A673 (cell line): ENCODE measurements around the gene STIM1. TPM values are rescaled to one million over a fixed set of nuclear protein-coding genes. Genes with fewer than 3 reads are reported as not detected.

ENCODE experiments used
- BruUV-seq: library from RNA; stranded (reverse); fragments of 400-500 nt; replicated peaks from 2 replicates; lab custom pipeline; 2021; lab: Mats Ljungman, UMichigan
- CTCF ChIA-PET: fragments of 300-600 bp; sonication (Branson Sonifier 250); formaldehyde crosslinking; loops from one replicate; lab custom pipeline; 2022; ENCODE audit warnings: antibody characterized with exemption; lab: Charles Lee
- POLR2A ChIA-PET: fragments of 300-600 bp; sonication (Branson Sonifier 250); formaldehyde crosslinking; loops from one replicate; lab custom pipeline; 2022; ENCODE audit warnings: antibody characterized with exemption; ENCODE audit not compliant: low non-redundant PET; lab: Charles Lee
- DNase-seq: peaks from one replicate; pipeline ENCODE4 v3.0.0-alpha.2; 2015; ENCODE audit warnings: low spot score
- H3K27ac ChIP-seq: fragments of 200-600 bp; sonication (generic); 2 replicates; pipeline ENCODE4 v1.5.1; 2016; ENCODE audit warnings: mixed run types, low read depth, mild to moderate bottlenecking, mixed read lengths, antibody characterized with exemption, low read length; ENCODE audit not compliant: poor library complexity, severe bottlenecking
- H3K27me3 ChIP-seq: fragments of 200-600 bp; sonication (generic); replicated peaks from 2 replicates; pipeline ENCODE4 v1.6.1; 2017; ENCODE audit warnings: mixed run types, low read depth, mild to moderate bottlenecking, mixed read lengths, antibody characterized with exemption, low read length; ENCODE audit not compliant: insufficient read depth, poor library complexity
- H3K36me3 ChIP-seq: fragments of 200-600 bp; sonication (generic); 2 replicates; pipeline ENCODE4 v1.6.1; 2016; ENCODE audit warnings: mixed run types, mild to moderate bottlenecking, mixed read lengths, antibody characterized with exemption, low read length; ENCODE audit not compliant: insufficient read depth, poor library complexity, severe bottlenecking
- H3K4me1 ChIP-seq: fragments of 200-600 bp; sonication (generic); 2 replicates; pipeline ENCODE4 v1.6.1; 2017; ENCODE audit warnings: mixed run types, mild to moderate bottlenecking, mixed read lengths, antibody characterized with exemption, low read length; ENCODE audit not compliant: insufficient read depth, poor library complexity, severe bottlenecking
- H3K4me3 ChIP-seq: fragments of 200-600 bp; sonication (generic); 2 replicates; pipeline ENCODE4 v1.5.1; 2016; ENCODE audit warnings: low read depth, mixed run types, mild to moderate bottlenecking, mixed read lengths, low read length; ENCODE audit not compliant: poor library complexity, severe bottlenecking
- H3K9me3 ChIP-seq: fragments of 200-600 bp; sonication (generic); 2 replicates; pipeline ENCODE4 v1.6.1; 2016; ENCODE audit warnings: mixed run types, low read depth, mild to moderate bottlenecking, mixed read lengths, antibody characterized with exemption, low read length; ENCODE audit not compliant: poor library complexity, severe bottlenecking
- CTCF ChIP-seq: fragments of 300-800, 200-600 bp; sonication (generic); conservative IDR thresholded peaks from 2 replicates; pipeline ENCODE4 v1.5.1; 2017; ENCODE audit warnings: low read depth, mild to moderate bottlenecking, antibody characterized with exemption, low read length, moderate library complexity, mixed read lengths
- EZH2 ChIP-seq: fragments of 200-600 bp; sonication (generic); IDR thresholded peaks from 2 replicates; pipeline ENCODE4 v1.6.1; 2017; ENCODE audit warnings: borderline replicate concordance, low read depth, mild to moderate bottlenecking, mixed read lengths, antibody characterized with exemption, low read length; ENCODE audit not compliant: poor library complexity, severe bottlenecking
- intact Hi-C: fragments of 100-400 bp; cut with micrococcal nuclease; formaldehyde crosslinking; loops from one replicate; pipeline ENCODE4 v1.10.0; 2022; ENCODE audit not compliant: unreplicated experiment
- total RNA-seq: library from RNA; stranded (reverse); gene quantifications from 2 replicates; pipeline ENCODE4 v1.2.3, GENCODE V29; 2021

STIM1 gene
- total RNA-seq, 1 experiment from 2014 or later, result 14.2 TPM

DNA sequence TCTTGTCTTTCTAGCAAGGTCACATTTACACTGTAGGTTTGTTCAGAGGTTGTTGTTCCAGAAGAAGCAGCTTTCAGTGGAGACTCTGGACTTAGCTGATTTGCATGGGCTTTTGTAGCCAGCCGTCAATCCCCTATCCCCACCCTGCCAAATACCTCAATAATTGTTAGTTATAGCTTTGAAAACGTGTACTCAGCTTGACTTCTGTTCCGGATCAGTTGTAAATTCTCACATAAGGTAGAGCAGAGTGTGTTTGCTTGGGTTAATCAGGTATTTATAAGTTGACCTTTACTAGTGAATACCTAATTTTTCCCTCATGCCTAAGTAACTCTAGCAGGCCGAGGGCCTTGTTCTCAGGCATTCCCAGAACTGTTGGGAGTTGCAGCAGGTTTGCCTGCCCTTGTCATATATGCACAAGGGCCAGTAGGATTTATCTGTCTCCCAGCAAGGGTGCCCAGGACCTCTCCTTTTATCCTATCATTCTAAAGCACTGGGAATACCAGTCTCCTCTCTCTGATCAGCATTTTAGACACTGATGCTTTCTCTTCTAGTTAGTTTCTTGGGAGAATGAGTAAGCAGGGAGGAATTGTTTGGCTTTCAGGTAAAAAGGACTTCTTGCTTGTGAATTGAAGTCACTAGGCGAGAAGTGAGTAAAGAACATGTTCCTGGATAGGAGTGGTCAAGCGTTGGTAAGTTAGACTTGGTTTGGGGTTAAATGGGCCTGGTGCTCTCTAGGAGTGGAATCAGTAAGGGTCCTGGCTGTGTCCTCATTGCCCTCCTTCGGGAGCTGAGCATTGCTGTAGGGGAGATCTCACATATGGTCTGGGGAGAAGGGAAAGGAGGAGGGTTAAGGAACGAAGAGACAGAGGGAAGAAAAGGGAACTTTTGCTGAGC, 22.1 kb downstream of the STIM1 start:
- Histone ChIP-seq H3K27me3 (no peaks in the 10 kb centered on the region), H3K27ac (no peak overlapping the region), H3K36me3 (no peaks in the 10 kb centered on the region), H3K4me3 (no peak overlapping the region), H3K9me3 (no peaks in the 10 kb centered on the region), H3K4me1 (peaks cover 12% of the 10 kb centered on the region)
- CTCF ChIA-PET, result interaction anchor here (0.6 kb wide), 1 partner anchor 902 kb away, joined by 4 read pairs; no protein-coding TSS in a partner anchor
- intact Hi-C loops, result no loop called here
- no peak for DNase-seq
- BruUV-seq, result no TSS peak
- POLR2A ChIA-PET, result no interaction called here
- TF ChIP-seq CTCF, result no peak
- no peak for TF ChIP-seq EZH2

GRCh38 chr11:3878258-3878584, 22.8 kb downstream of the STIM1 start:
- TF ChIP-seq EZH2 (no peak), CTCF (no peak)
- BruUV-seq, result no TSS peak
- no peak for DNase-seq
- Histone ChIP-seq H3K4me3 (no peak overlapping the region), H3K27ac (no peak overlapping the region), H3K36me3 (no peaks in the 10 kb centered on the region), H3K27me3 (no peaks in the 10 kb centered on the region), H3K9me3 (no peaks in the 10 kb centered on the region), H3K4me1 (peaks cover 12% of the 10 kb centered on the region)
- intact Hi-C loops, result no loop called here
- ChIA-PET CTCF (no interaction called here), POLR2A (no interaction called here)

DNA sequence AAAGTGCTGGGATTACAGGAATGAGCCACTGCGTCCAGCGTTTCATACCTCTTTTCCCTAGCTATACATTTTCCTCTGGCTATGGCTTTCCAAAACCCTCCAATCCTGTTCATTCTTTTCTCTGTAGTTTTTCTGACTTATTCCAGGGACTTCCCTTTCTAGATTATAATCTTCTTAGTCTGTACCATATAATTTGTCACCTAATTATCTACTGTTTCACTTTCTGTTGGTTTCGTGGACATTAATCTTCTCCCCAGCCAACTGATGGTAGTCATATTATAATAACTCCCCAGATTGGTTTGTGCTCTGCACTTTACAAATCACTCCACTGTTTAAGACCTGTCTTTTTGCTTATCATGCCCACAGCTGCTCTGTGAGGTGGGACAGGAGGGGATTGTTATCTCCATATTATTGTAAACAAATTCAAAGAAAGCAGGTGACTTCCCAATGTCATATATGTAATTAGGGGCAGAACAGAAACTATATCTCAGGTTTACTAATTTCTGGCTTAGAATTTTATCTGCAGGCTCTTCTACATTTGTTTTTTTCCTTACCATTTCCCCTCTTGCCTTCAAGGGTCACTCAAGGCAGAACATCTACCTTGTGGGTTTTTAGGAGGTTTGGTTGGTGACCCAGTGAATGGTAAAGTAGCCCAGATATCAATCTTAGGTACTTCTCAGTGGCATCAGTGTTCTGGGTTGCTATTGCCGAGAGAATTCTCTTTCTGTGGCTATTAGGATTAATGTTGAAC, 23.9 kb downstream of the STIM1 start:
- intact Hi-C loops, result no loop called here
- Histone ChIP-seq H3K27ac (no peak overlapping the region), H3K9me3 (no peaks in the 10 kb centered on the region), H3K4me1 (peaks cover 9% of the 10 kb centered on the region), H3K36me3 (no peaks in the 10 kb centered on the region), H3K27me3 (no peaks in the 10 kb centered on the region), H3K4me3 (no peak overlapping the region)
- no peak for DNase-seq
- no peak for TF ChIP-seq EZH2
- ChIA-PET POLR2A (no interaction called here), CTCF (no interaction called here)
- BruUV-seq, result no TSS peak
